C4-2B (cell line): ENCODE results near the gene DNPH1.

Experiments
- H3K27ac ChIP-seq: fragments of 450-650 bp; 2 replicates; pipeline ENCODE4 v1.5.1; 2017
- CTCF ChIP-seq: fragments of 450-650 bp; conservative IDR thresholded peaks from 2 replicates; pipeline ENCODE4 v1.5.1; 2017; ENCODE audit warnings: mild to moderate bottlenecking
- ZFX ChIP-seq: fragments of 450-650 bp; IDR thresholded peaks from 2 replicates; pipeline ENCODE4 v1.6.1; 2017

DNPH1 gene

GRCh38 chr6:43229803-43230620, 731 bp upstream of the DNPH1 start:
- H3K27ac ChIP-seq = peak overlapping the region; percentile 93
- TF ChIP-seq CTCF = no peak
- TF ChIP-seq ZFX = no peak

GRCh38 chr6:43226192-43226851, 3.0 kb downstream of the DNPH1 start:
- no peak overlapping the region for H3K27ac ChIP-seq
- TF ChIP-seq ZFX = no peak
- TF ChIP-seq CTCF = no peak

DNA sequence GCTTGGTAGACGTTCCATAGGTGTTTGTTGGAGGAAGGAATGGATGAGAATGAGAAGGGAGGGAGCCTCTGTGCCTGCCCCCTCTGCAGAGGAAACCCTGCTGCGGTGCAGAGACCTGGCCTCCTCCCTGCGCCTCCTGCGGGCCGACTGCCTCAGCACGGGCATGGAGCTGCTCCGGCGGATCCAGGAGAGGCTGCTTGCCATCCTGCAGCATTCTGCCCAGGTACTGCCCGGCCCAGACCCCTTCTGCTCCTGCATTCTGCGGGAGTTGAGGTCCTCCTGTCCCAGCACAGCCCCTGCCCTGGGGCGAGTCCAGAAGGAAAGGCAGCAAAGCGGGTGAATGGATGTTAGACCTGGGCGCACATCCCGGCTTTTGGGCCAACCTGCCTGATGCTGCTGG, 6.1 kb downstream of the DNPH1 start:
- H3K27ac ChIP-seq = no peak overlapping the region
- no peak for TF ChIP-seq CTCF
- TF ChIP-seq ZFX = no peak

GRCh38 chr6:43222418-43223059, 6.7 kb downstream of the DNPH1 start:
- H3K27ac ChIP-seq = no peak overlapping the region
- TF ChIP-seq CTCF = no peak
- no peak for TF ChIP-seq ZFX

DNA sequence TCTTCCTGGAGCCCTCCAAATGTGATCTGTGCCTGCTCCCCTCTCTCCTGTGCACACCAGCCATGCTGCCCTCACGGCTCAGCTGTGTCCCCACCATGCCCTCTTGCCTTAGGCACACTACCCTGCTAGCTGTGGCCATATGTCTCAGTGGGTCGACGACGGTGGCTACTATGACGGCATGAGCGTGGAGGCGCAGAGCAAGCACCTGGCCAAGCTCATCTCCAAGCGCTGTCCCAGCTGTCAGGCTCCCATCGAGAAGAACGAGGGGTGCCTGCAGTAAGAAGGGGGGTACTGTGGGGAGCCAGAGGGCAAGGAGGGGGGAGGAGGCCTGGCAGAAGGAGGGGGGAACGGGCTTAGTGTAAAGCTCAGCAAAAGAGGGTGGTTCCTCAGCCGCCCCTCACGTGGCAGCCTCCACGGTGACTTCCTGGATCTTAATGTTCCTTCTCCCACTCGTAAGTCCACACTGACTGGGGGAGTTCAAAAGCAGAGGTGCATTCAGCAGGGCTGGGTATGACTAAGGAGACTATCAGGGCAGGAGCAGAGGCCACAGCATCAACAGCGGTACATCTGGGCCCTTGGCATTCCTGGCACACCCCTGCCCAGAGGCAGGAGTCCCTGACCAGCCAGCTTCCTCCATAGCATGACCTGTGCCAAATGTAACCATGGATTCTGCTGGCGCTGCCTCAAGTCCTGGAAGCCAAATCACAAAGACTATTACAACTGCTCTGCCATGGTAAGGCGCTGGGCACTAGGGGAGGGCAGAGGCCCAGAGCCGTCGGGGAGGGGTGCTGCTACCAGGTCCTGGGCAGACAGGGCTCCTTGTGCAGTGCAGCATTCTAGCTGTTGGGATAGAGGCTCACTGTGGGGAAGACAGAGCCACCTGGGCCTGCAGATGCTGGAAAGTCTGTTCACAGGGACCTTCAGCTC, 8.0 kb downstream of the DNPH1 start:
- no peak for TF ChIP-seq ZFX
- TF ChIP-seq CTCF = no peak
- H3K27ac ChIP-seq = no peak overlapping the region

DNA sequence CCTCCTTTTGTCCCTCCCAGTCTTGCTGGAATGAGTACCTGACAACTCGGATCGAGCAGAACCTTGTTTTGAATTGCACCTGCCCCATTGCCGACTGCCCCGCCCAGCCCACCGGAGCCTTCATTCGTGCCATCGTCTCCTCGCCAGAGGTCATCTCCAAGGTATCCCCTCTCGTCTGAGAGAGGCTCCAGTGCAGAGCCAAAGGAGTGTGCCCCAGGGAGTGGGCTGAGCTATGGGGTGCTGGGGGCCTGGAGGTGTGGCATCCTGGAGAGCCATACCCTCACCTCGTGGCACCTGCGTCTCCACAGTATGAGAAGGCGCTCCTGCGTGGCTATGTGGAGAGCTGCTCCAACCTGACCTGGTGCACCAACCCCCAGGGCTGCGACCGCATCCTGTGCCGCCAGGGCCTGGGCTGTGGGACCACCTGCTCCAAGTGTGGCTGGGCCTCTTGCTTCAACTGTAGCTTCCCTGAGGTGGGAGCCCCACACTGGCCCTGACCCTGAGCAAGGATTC, 8.8 kb downstream of the DNPH1 start:
- H3K27ac ChIP-seq = no peak overlapping the region

More for the DNA sequence above, 8.8 kb downstream of the DNPH1 start:
- no peak for TF ChIP-seq ZFX
- TF ChIP-seq CTCF = no peak
